ENCODE measurements around the gene TXNDC9. TPM values are rescaled to one million over a fixed set of nuclear protein-coding genes. Genes with fewer than 3 reads are reported as not detected.

TXNDC9 gene
- total RNA-seq, 1 experiment from 2014 or later: 51.5 TPM

DNA sequence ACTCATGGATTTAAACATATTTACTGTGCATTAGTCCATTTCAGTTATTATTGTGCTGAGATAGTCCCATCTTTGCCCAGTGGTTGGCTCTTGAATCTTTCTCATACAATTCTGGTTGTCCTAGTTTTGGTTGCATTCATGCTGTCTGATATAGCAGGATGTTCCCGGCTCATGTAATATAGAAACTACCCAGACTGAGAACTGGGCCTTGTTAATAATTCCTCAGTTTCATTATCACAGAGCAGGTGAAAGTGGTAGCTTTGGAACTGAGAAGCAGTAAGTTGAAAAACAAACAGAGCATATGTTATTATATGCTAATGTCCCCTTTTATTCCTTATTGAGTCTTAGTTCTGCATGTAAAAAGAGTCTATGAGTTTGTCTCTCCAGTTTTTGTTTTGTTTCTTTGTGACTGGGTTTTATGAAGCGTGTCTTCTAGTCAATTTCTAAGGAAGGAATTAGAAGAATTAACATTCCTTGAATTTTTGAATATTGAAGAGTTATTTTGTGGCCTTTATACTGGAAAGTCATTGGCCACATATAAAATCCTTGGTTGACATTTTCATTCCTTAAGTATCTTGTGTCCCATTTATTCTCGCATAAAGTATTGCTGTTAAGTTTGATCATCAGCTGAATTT is 44.4 kb upstream of the TXNDC9 start:
- H2AFZ ChIP-seq (ENCODE audit: low read length): no peak overlapping the region
- no peaks in the 10 kb centered on the region for H4K20me1 ChIP-seq (ENCODE audit: low read length)
- CTCF ChIA-PET: no interaction called here
- no peaks in the 10 kb centered on the region for H3F3A ChIP-seq (ENCODE audit: low read length, unreplicated experiment)
- DNase-seq (no peak), ATAC-seq (no peak)
- no TSS peak for BruUV-seq (replicated peaks)
- H3K27ac ChIP-seq (ENCODE audit: low read length): no peak overlapping the region
- no peak overlapping the region for H3K4me2 ChIP-seq (ENCODE audit: low read length)
- no peaks in the 10 kb centered on the region for H3K9me2 ChIP-seq (replicated peaks; ENCODE audit: low read length)
- no peak overlapping the region for H3K4me3 ChIP-seq (ENCODE audit: low read length)
- intact Hi-C loops (cut with micrococcal nuclease): no loop called here
- TF ChIP-seq EZH2 (IDR thresholded peaks at IDR 0.05; ENCODE audit: low read length, unreplicated experiment): no peak
- no peak for TF ChIP-seq EZH2phosphoT487 (IDR thresholded peaks at IDR 0.05; ENCODE audit: borderline replicate concordance, low read length)
- TF ChIP-seq CTCF (conservative IDR thresholded peaks at IDR 0.05; ENCODE audit: low read depth, low read length): no peak
- no peak overlapping the region for H3K9ac ChIP-seq (ENCODE audit: low read length)
- H3K79me2 ChIP-seq (ENCODE audit: low read length): no peaks in the 10 kb centered on the region
- H3K27me3 ChIP-seq (ENCODE audit: low read length): no peaks in the 10 kb centered on the region
- H3K36me3 ChIP-seq (ENCODE audit: low read depth, low read length): peaks cover 70% of the 10 kb centered on the region
- POLR2A ChIA-PET (ENCODE audit: unreplicated experiment): no interaction called here
- no peaks in the 10 kb centered on the region for H3K9me3 ChIP-seq (ENCODE audit: low read length)
- H3K4me1 ChIP-seq (ENCODE audit: insufficient read depth, low read length): peaks cover under 1% of the 10 kb centered on the region; the same call in 1 of the 2 replicates

- H3K4me3 ChIP-seq (ENCODE audit: low read length): no peak overlapping the region
- no peak overlapping the region for H2AFZ ChIP-seq (ENCODE audit: low read length)
- DNase-seq (no peak), ATAC-seq (no peak)
- H3K9ac ChIP-seq (ENCODE audit: low read length): no peak overlapping the region
- H3K79me2 ChIP-seq (ENCODE audit: low read length): no peaks in the 10 kb centered on the region
- H3K4me2 ChIP-seq (ENCODE audit: low read length): no peak overlapping the region
- H3K9me2 ChIP-seq (replicated peaks; ENCODE audit: low read length): no peaks in the 10 kb centered on the region
- intact Hi-C loops (cut with micrococcal nuclease): no loop called here
- H3K27me3 ChIP-seq (ENCODE audit: low read length): no peaks in the 10 kb centered on the region
- H3F3A ChIP-seq (ENCODE audit: low read length, unreplicated experiment): no peaks in the 10 kb centered on the region
- ChIA-PET CTCF (no interaction called here), POLR2A (ENCODE audit: unreplicated experiment) (no interaction called here)
- H4K20me1 ChIP-seq (ENCODE audit: low read length): no peaks in the 10 kb centered on the region
- H3K36me3 ChIP-seq (ENCODE audit: low read depth, low read length): peaks cover 70% of the 10 kb centered on the region
- no TSS peak for BruUV-seq (replicated peaks)
- H3K27ac ChIP-seq (ENCODE audit: low read length): no peak overlapping the region
- H3K9me3 ChIP-seq (ENCODE audit: low read length): no peaks in the 10 kb centered on the region
- TF ChIP-seq EZH2phosphoT487 (IDR thresholded peaks at IDR 0.05; ENCODE audit: borderline replicate concordance, low read length): no peak
- TF ChIP-seq CTCF (conservative IDR thresholded peaks at IDR 0.05; ENCODE audit: low read depth, low read length): no peak
- no peak for TF ChIP-seq EZH2 (IDR thresholded peaks at IDR 0.05; ENCODE audit: low read length, unreplicated experiment)
- no peaks in the 10 kb centered on the region for H3K4me1 ChIP-seq (ENCODE audit: insufficient read depth, low read length)
Observed at GRCh38 chr2:99377879-99378278, 41.7 kb upstream of the TXNDC9 start.

DNA sequence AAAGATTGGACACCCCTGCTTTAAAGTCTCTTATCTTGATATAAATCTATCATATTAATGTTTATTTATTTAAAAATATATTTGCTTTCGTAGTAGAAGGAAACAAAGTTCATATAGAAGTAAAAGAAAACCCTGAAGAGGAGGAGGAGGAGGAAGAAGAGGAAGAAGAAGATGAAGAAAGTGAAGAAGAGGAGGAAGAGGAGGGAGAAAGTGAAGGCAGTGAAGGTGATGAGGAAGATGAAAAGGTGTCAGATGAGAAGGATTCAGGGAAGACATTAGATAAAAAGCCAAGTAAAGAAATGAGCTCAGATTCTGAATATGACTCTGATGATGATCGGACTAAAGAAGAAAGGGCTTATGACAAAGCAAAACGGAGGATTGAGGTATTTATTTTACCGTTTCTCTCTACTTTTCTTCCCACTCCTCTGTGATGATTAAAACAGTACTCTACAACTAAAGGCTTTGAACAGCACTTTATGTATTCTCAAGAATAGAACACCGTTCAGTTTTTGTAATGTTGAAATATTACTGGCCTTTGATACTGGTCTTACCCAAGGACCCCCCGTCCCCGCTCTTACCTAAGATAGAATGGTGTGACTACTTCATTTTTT is 40.2 kb upstream of the TXNDC9 start:
- H3K27ac ChIP-seq (ENCODE audit: low read length): no peak overlapping the region
- no peak overlapping the region for H2AFZ ChIP-seq (ENCODE audit: low read length)
- POLR2A ChIA-PET (ENCODE audit: unreplicated experiment): no interaction called here
- H3K9me3 ChIP-seq (ENCODE audit: low read length): no peaks in the 10 kb centered on the region
- H3K27me3 ChIP-seq (ENCODE audit: low read length): no peaks in the 10 kb centered on the region
- H3K79me2 ChIP-seq (ENCODE audit: low read length): no peaks in the 10 kb centered on the region
- no peaks in the 10 kb centered on the region for H3K9me2 ChIP-seq (replicated peaks; ENCODE audit: low read length)
- no peaks in the 10 kb centered on the region for H3F3A ChIP-seq (ENCODE audit: low read length, unreplicated experiment)
- intact Hi-C loops (cut with micrococcal nuclease): no loop called here
- H3K4me3 ChIP-seq (ENCODE audit: low read length): no peak overlapping the region
- H3K4me2 ChIP-seq (ENCODE audit: low read length): no peak overlapping the region
- H3K9ac ChIP-seq (ENCODE audit: low read length): no peak overlapping the region
- no TSS peak for BruUV-seq (replicated peaks)
- H4K20me1 ChIP-seq (ENCODE audit: low read length): no peaks in the 10 kb centered on the region
- no peak for TF ChIP-seq EZH2 (IDR thresholded peaks at IDR 0.05; ENCODE audit: low read length, unreplicated experiment)
- CTCF ChIA-PET: no interaction called here
- H3K4me1 ChIP-seq (ENCODE audit: insufficient read depth, low read length): no peaks in the 10 kb centered on the region
- ATAC-seq: no peak
- H3K36me3 ChIP-seq (ENCODE audit: low read depth, low read length): peaks cover 65% of the 10 kb centered on the region
- no peak for DNase-seq
